ENCODE measurements around the gene MTCL1.

Gene MTCL1
- total RNA-seq, result 0 to 1.1 (median 0.31) reads per million in 4 donors

- no peak for DNase-seq
These were observed at the start of gene MTCL1 for GRCh38 chr18:8705238-8705960. Gene MTCL1 (plus strand): TSS chr18:8705556. CDS start chr18:8705661, 105 bp downstream.

GRCh38 chr18:8656232-8656631, 49.1 kb upstream of the MTCL1 start:
- no peak for DNase-seq

GRCh38 chr18:8657050-8657820, 48.1 kb upstream of the MTCL1 start:
- no peak for DNase-seq

GRCh38 chr18:8657873-8658470, 47.4 kb upstream of the MTCL1 start:
- DNase-seq, result no peak

GRCh38 chr18:8658858-8659485, 46.4 kb upstream of the MTCL1 start:
- no peak for DNase-seq

- DNase-seq, result no peak
These were observed 45.6 kb upstream of the MTCL1 start for GRCh38 chr18:8659609-8660242.

GRCh38 chr18:8660316-8660715, 45.0 kb upstream of the MTCL1 start:
- no peak for DNase-seq

- no peak for DNase-seq
These were observed 43.4 kb upstream of the MTCL1 start for GRCh38 chr18:8661754-8662559.

- DNase-seq, result no peak
These were observed 42.6 kb upstream of the MTCL1 start for GRCh38 chr18:8662560-8663255.

GRCh38 chr18:8667846-8668245, 37.5 kb upstream of the MTCL1 start:
- no peak for DNase-seq

GRCh38 chr18:8668381-8668780, 37.0 kb upstream of the MTCL1 start:
- no peak for DNase-seq

- no peak for DNase-seq
These were observed 35.8 kb upstream of the MTCL1 start for GRCh38 chr18:8669571-8669970.

- DNase-seq, result no peak
These were observed 31.8 kb upstream of the MTCL1 start for GRCh38 chr18:8673256-8674209.

- no peak for DNase-seq
These were observed 30.3 kb upstream of the MTCL1 start for GRCh38 chr18:8675057-8675456.

GRCh38 chr18:8681196-8681595, 24.2 kb upstream of the MTCL1 start:
- DNase-seq, result no peak

GRCh38 chr18:8684577-8684976, 20.8 kb upstream of the MTCL1 start:
- DNase-seq, result no peak

- no peak for DNase-seq
These were observed 20.0 kb upstream of the MTCL1 start for GRCh38 chr18:8685141-8685913.

GRCh38 chr18:8685914-8686216, 19.5 kb upstream of the MTCL1 start:
- DNase-seq, result no peak

- DNase-seq, result no peak
These were observed 18.7 kb upstream of the MTCL1 start for GRCh38 chr18:8686611-8687010.
